ENCODE results near the gene DES. TPM values are rescaled to one million over a fixed set of nuclear protein-coding genes. Genes with fewer than 3 reads are reported as not detected.
"Not testable (repeated sequence)": the region's sequence is repeated elsewhere in the genome, so short reads cannot be mapped to it uniquely, and the experiment has no call there.

Gene DES
- polyA plus RNA-seq, 1 experiment = 7.0 TPM

DNA sequence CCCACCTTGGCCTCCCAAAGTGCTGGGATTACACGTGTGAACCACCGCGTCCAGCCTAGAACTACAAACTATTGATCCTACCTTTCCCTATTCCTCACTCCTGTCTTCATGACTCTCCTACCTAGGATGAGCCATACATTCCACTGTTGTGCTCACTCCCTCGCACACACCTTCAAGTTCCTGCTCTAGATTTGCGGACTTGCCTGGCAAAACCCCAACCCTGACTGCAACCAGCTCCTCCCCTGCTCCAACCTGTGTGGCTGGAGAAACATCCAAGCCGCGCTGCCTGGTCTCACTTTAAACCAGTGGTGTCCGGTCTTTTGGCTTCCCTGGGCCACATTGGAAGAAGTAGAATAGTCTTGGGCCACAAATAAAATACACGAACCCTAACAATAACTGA, 25.4 kb upstream of the DES start:
- POLR2A ChIA-PET = no interaction called here
- Histone ChIP-seq H3K36me3 (ENCODE audit: control insufficient read depth, insufficient read depth, low read length) (no peaks in the 10 kb centered on the region), H3K4me3 (ENCODE audit: low read depth, low read length) (no peak overlapping the region), H3K27me3 (ENCODE audit: control insufficient read depth, insufficient read depth, low read length) (no peaks in the 10 kb centered on the region)
- no peak for DNase-seq (ENCODE audit: low read depth)
- CTCF ChIA-PET = interaction anchor here (1.0 to 2.5 kb wide), 9 partner anchors 10 to 138 kb away, joined by 3 to 18 read pairs (median 4); no protein-coding TSS in a partner anchor
- TF ChIP-seq, protein P1, sequence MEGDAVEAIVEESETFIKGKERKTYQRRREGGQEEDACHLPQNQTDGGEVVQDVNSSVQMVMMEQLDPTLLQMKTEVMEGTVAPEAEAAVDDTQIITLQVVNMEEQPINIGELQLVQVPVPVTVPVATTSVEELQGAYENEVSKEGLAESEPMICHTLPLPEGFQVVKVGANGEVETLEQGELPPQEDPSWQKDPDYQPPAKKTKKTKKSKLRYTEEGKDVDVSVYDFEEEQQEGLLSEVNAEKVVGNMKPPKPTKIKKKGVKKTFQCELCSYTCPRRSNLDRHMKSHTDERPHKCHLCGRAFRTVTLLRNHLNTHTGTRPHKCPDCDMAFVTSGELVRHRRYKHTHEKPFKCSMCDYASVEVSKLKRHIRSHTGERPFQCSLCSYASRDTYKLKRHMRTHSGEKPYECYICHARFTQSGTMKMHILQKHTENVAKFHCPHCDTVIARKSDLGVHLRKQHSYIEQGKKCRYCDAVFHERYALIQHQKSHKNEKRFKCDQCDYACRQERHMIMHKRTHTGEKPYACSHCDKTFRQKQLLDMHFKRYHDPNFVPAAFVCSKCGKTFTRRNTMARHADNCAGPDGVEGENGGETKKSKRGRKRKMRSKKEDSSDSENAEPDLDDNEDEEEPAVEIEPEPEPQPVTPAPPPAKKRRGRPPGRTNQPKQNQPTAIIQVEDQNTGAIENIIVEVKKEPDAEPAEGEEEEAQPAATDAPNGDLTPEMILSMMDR (IDR thresholded peaks at IDR 0.05; ENCODE audit: insufficient read depth, low read depth, low read length) = no peak

DNA sequence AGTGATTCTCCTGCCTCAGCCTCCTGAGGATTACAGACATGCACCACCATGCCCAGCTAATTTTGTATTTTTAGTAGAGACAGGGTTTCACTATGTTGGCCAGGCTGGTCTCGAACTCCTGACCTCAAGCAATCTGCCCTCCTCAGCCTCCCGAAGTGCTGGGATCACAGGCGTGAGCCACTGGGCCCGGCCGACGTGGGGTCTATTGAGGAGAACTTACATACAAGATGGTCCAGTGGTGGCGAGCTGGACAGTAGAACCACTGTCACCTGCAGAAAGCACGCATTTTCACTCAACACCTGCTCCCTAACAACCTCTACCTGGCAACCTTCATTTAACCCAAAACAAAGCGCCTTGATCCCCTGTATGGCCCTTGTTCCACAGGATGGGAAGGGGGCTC, 23.1 kb upstream of the DES start:
- H3K27me3 ChIP-seq (ENCODE audit: control insufficient read depth, insufficient read depth, low read length); H3K4me3 ChIP-seq (ENCODE audit: low read depth, low read length); H3K36me3 ChIP-seq (ENCODE audit: control insufficient read depth, insufficient read depth, low read length); DNase-seq (ENCODE audit: low read depth): not testable (repeated sequence)
- POLR2A ChIA-PET = interaction anchor here (0.6 kb wide), 2 partner anchors 8 to 115 kb away, joined by 3 to 10 read pairs; partner anchors contain the start of gene DNPEP
- CTCF ChIA-PET = interaction anchor here (1.0 to 2.5 kb wide), 4 partner anchors 64 to 135 kb away, joined by 3 to 7 read pairs (median 4); partner anchors contain the start of gene GMPPA

DNA sequence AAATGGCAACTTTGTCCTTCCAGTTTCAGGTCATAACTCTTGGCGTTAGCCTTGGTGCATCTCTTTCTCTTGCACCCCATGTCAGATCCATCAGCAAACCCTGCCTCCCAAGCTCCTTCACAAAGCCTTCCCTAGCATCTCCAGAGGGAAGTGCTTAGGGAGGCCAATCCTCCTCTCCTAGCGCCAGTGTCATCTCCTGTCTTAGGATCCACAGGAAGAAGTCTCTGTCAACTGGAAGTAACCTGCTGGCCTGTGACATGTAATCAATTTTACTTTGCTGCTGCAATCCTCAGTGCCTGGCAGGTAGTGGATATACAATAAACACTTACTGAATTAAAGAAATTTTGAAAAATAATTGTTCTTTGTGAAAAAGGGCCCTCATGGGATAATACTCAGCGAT, 22.6 kb upstream of the DES start:
- TF ChIP-seq, protein P1 (IDR thresholded peaks at IDR 0.05; ENCODE audit: insufficient read depth, low read depth, low read length) = no peak
- no peaks in the 10 kb centered on the region for H3K27me3 ChIP-seq (ENCODE audit: control insufficient read depth, insufficient read depth, low read length)
- H3K36me3 ChIP-seq (ENCODE audit: control insufficient read depth, insufficient read depth, low read length) = no peaks in the 10 kb centered on the region
- CTCF ChIA-PET = interaction anchor here (1.0 to 2.5 kb wide), 5 partner anchors 64 to 165 kb away, joined by 3 to 7 read pairs (median 5); partner anchors contain the start of gene GMPPA
- no peak overlapping the region for H3K4me3 ChIP-seq (ENCODE audit: low read depth, low read length)
- POLR2A ChIA-PET = no interaction called here
- DNase-seq (ENCODE audit: low read depth) = no peak

DNA sequence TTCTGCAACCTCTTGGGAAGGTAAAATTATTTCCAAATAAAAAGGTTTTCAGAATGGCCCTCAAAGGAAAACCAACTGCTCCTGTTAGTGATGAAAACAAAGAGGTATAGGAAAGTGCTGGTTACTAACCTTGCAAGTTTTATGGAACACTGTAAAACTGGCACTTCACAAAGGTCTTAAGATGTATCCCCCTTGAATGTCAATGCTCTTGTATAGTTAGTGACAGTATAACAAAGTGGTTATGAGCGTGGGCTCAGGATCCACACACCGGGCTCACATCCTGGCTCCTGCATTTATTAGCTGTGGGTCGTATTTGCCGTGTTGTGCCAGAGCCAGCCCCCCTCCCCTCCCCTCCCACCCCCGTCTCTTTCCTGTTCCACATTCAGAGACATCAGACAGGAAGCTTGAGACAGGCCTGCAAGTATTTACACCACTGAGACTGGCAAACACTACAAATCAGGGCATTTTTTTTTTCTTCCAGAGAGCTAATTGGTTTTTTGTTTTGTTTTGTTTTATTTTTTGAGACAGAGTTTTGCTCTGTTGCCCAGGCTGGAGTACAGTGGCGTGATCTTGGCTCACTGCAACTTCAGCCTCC, 21.2 kb upstream of the DES start:
- no peak for DNase-seq (ENCODE audit: low read depth)
- H3K27me3 ChIP-seq (ENCODE audit: control insufficient read depth, insufficient read depth, low read length) = no peaks in the 10 kb centered on the region
- no peaks in the 10 kb centered on the region for H3K36me3 ChIP-seq (ENCODE audit: control insufficient read depth, insufficient read depth, low read length)
- CTCF ChIA-PET = interaction anchor here (1.0 to 2.5 kb wide), 4 partner anchors 81 to 163 kb away, joined by 3 to 6 read pairs (median 4); partner anchors contain the start of gene GMPPA
- TF ChIP-seq, protein P1 (IDR thresholded peaks at IDR 0.05; ENCODE audit: insufficient read depth, low read depth, low read length) = no peak
- POLR2A ChIA-PET = no interaction called here
- H3K4me3 ChIP-seq (ENCODE audit: low read depth, low read length) = no peak overlapping the region

DNA sequence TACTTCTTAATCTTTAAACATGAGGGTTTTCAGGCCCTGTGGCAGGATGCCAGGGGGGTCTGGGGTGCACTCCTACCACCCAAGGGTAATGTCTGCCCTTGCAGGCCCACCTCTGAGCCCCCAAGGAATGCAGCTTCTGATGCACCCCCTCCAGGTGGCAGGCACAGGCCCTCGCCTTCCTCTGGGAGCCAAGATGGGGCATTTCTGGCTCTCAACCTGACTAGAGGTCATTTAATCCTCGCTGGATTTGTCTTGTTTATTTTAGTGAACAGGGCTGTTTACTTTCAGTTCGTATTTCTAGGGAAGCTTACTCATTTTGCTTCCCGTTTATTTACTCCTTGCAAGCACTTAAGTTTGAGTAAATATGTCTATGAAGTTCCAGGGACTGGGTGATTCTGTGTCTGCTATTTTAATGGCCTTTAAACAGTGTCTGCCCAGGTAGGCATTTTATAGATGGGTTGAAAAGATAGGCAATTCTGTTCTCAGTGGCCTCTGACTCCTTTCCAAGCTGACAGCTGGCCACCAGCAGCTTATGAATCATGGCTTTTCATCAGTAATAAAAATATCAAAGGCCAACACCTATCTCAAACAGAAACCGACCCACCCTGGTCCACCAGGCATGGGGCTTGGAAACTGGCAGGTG, 19.3 kb upstream of the DES start:
- Histone ChIP-seq H3K27me3 (ENCODE audit: control insufficient read depth, insufficient read depth, low read length) (no peaks in the 10 kb centered on the region), H3K36me3 (ENCODE audit: control insufficient read depth, insufficient read depth, low read length) (no peaks in the 10 kb centered on the region), H3K4me3 (ENCODE audit: low read depth, low read length) (no peak overlapping the region)
- CTCF ChIA-PET = interaction anchor here (1.1 to 2.3 kb wide), 4 partner anchors 11 to 131 kb away, joined by 3 to 12 read pairs (median 4); partner anchors contain the start of gene DNPEP
- TF ChIP-seq, protein P1 (IDR thresholded peaks at IDR 0.05; ENCODE audit: insufficient read depth, low read depth, low read length) = no peak
- POLR2A ChIA-PET = interaction anchor here (0.8 kb wide), 1 partner anchor 131 kb away, joined by 3 read pairs; no protein-coding TSS in a partner anchor
- no peak for DNase-seq (ENCODE audit: low read depth)

Measured in BJ (cell line).